IPS-18c (cell line): ENCODE results near the gene CAMTA1.

Experiments used
- H3K4me3 ChIP-seq: 2 replicates; pipeline ENCODE4 v1.7.0; 2013; ENCODE audit warnings: low read depth, mild to moderate bottlenecking, low read length, moderate library complexity; ENCODE audit not compliant: insufficient read depth
- H3K9me3 ChIP-seq: one replicate; pipeline ENCODE4 v1.6.1; 2013; ENCODE audit warnings: mild to moderate bottlenecking, low read length, moderate library complexity; ENCODE audit not compliant: control insufficient read depth, insufficient read depth

Gene CAMTA1

DNA sequence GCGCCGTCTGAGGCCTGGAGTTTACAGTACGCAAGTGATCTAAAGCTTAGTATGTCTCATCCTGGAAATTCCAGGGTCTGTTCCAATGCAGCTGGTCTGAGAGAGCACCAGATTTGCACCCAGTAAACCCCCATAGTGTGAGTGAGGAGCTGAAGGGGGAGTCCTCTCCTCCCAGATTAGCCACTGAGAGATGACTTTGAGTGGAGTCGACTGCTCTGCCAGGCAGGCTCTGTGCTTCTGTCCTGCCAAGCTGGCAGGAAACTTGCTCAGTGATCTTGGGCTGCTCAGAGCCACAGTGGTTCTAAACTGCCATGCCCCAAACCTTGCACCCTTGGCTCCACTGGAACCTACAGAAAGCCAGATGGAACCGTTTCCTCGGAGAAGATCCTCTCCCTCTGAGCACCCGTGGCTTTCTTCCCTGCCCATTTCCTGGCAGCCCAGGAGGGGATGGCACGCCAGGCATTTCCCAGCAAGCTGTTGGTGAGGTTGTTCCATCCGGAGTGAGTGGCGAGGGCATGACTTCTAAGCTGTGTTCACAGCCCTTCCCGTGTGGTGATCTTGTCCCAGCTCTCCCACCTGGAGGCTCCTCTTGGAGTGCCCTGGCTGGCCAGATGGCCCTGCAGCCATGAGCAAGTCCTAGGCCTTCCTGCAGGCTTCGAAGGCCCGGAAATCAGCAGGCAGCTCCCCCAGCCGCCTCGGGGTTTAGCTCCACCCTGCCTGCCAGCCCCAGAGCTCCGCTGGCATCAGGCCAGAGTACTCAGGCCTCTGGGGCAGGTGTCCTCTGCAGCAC, 859.9 kb downstream of the CAMTA1 start:
- Histone ChIP-seq H3K9me3 (peaks cover 2% of the 10 kb centered on the region), H3K4me3 (no peak overlapping the region)

DNA sequence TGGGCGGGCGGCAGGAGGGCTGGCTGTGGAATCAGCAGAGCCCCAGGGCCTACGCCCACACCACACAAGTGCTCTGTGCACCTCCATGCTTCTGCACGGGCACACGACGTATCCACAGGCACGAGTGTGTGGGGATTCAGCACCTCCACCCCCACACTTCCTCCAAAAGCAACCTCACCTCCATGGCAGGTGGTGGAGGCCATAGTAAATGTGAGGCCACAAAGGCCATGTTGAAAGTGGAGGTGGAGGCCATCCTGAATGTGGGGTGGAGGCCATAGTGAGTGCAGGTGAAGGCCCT, 860.4 kb downstream of the CAMTA1 start:
- peaks cover 2% of the 10 kb centered on the region for H3K9me3 ChIP-seq
- no peak overlapping the region for H3K4me3 ChIP-seq

DNA sequence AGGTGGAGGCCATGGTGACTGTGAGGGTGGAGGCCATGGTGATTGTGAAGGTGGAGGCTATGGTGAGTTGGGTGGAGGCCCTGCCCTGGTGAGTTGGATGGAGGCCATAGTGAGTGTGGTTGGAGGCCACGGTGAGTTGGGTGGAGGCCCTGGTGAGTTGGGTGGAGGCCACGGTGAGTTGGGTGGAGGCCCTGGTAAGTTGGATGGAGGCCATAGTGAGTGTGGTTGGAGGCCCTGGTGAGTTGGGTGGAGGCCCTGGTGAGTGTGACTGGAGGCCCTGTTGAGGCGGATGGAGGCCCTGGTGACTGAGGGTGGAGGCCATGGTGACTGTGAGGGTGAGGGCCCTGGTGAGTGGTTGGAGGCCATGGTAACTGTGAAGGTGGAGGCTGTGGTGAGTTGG, 860.9 kb downstream of the CAMTA1 start:
- Histone ChIP-seq H3K9me3 (peaks cover under 1% of the 10 kb centered on the region), H3K4me3 (no peak overlapping the region)

DNA sequence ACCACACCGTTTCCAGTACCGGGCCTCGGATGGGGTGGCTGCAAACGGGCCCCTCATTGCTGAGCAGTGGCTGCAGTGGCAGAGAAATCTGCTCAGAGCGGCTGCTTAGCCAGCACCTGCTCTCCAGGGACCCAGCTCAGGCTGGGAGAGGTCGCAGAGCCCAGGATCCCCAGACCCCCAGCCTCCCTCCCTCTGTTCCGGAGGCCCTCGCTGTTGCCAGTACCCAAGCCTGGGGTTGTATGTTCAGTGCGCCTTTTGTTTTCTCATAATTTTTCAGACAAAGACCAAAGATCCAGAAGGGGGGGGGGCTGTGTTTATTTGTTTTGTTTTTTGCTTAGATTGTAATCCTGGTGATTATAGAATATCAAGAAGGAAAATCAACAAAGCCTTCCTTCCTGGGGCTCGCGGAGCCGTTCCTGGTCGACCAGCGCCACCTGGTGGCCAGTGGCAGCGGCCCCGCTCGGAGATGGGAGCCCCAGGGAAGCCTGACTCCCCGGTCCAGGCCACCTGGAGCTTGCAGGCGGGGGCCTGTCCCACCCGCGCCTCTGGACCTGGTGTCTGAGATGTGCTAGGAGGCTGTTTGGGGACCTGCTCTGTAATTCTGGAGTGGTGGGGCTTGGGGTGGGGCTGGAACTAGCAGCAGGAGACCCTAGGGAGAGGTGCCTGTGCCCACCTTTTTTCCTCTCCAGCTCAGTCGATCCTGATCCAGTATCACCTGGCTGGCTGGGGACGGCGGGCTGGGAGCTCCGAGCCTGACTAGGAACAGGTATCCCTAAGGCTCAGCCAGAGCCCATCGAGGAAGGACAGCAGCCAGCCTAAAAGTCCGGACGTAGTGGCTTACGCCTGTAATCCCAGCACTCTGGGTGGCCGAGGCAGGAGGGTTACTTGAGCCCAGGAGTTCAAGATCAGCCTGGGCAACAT, 862.0 kb downstream of the CAMTA1 start:
- no peaks in the 10 kb centered on the region for H3K9me3 ChIP-seq
- H3K4me3 ChIP-seq = no peak overlapping the region

DNA sequence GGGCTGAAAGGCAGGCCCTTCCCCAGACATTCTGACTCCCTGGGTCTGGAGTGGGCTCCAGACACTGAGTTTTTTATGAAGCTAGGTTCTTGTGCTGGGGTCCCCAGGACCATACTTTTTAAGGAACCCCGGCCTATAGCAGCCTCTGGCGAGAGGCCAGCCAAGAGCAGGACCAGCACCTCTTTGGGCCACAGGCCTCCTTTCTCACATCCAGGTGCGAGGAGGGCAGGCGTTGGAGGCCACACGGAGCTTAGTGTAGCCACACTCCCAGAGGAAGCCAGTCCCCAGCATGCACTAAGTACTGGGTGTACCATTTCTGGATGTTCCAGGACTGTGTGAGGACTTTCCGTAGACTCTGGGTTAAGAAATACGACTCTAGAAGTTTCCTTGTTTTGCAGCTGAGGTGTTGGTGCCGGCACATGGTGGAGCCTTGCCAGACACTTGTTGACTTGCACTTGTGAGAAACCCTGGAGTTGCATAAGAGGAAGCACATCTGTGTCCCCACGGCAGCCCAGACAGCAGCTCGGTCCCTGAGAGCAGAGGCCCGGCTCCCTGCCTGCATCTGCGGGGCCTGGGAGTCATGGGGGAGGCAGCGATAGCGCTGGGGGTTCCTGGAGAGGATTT, 863.6 kb downstream of the CAMTA1 start:
- no peaks in the 10 kb centered on the region for H3K9me3 ChIP-seq

DNA sequence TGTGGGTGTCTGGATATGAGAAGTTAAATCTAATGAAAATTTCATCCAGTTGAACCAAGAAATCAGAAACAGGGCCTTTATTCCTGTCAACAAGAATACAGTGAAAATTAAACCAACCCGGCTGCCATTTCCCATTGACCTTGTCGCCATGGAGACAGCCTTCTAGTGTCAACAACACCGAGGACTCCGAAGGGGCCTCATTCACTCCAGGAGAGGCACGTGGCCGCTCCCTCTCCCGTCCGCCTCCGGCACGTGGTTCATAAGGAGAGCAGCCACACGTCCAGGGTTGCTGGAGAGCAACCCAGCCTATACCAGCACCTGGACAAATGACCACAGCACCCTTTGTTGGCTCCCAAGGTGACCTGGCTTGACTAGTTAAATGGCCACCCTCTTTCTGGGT, 865.5 kb downstream of the CAMTA1 start:
- H3K9me3 ChIP-seq = no peaks in the 10 kb centered on the region
- no peak overlapping the region for H3K4me3 ChIP-seq

More for the DNA sequence above, 863.6 kb downstream of the CAMTA1 start:
- H3K4me3 ChIP-seq = no peak overlapping the region

DNA sequence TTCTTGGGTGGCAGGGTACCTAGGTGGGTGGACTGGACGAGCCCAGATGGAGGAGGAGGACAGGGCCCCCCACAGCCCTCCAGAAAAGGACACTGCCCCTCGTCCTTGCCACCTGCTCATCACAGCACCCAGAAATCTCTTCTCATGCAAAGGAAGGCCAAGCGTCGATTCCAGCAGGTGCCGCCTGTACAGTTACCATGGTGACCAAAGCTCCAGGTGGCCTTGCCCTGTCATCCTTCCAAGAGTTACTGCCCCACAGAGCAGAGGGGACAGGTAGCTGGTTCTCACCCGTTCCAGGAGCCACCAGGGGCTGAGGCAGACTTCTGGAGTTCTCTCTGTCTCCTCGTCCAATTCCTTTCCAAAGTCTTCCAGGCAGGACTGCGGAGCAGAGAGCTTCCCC, 865.9 kb downstream of the CAMTA1 start:
- Histone ChIP-seq H3K4me3 (no peak overlapping the region), H3K9me3 (no peaks in the 10 kb centered on the region)

DNA sequence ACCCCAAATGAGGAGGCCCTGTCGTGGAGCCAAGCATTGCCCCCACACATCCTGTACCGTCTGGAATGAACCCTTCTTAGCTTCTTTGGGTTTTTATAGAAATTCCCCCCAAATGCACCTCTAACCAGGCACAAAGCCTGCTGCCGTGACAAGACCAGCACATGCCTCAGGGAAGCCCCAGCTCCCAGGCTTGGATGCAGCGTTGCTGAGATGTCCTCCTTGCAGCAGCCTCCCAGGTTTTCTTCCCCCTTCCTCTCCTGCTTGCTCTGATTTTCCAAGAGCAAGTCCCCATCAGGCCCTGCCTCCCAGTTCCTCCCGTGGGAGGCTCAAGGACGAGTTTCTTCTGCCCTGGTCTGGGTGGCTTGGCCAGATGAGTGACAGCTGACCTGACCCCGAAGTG, 866.8 kb downstream of the CAMTA1 start:
- H3K9me3 ChIP-seq = no peaks in the 10 kb centered on the region
- no peak overlapping the region for H3K4me3 ChIP-seq

DNA sequence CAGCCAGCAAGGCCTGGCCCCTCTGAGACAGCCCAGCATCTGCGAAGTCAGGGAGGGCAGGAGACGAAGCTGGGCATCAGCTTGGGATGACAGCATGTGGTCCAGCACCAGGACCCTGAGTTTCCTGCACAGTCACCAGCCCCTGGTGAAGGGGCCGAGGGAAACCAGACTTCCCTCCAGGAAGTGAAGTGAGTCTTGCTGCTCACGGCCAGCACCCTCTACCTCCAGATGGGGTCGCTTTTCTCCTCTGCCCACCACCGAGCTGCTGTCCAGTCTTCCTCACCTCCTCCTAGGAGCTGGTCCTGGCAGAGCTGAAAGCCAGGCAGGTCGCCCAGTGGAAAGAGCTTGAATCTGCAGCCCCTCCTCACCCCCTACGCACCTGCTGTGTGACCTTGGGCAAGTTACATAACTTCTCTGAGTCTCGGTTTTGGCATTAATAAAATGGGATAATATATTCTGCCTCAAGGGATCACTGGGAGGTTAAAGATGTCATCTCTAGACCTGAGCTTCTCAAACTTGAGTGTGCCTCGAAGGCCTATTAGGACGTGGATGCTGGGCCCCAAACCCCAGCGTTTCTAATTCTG, 867.4 kb downstream of the CAMTA1 start:
- no peaks in the 10 kb centered on the region for H3K9me3 ChIP-seq

DNA sequence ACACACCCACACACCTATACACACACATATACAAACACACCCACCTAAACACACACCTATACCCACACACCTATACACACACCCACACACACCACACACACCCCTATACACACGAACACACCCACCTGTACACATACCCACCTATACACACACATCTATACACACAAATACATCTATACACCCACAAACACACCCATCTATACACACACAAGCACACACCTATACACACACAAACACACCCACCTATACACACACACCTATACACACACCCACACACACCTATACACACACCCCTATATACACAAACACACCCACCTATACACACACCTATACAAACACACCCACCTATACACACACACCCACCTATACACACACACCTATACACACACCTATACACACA, 869.5 kb downstream of the CAMTA1 start:
- no peaks in the 10 kb centered on the region for H3K9me3 ChIP-seq
- H3K4me3 ChIP-seq = no peak overlapping the region

More for the DNA sequence above, 867.4 kb downstream of the CAMTA1 start:
- no peak overlapping the region for H3K4me3 ChIP-seq

DNA sequence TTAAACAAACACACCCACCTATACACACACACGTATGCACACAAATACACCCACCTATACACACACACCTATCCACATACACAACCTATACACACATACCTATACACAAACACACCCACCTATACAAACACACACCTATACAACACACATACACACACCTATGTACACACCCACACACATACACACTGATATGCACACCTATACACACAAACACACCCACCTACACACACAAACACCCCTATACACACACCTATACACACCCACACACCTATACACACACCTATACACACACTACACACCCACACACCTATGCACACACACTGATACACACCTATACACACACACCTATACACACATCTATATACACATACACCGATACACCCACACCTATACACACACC, 870.1 kb downstream of the CAMTA1 start:
- Histone ChIP-seq H3K9me3 (no peaks in the 10 kb centered on the region), H3K4me3 (no peak overlapping the region)

DNA sequence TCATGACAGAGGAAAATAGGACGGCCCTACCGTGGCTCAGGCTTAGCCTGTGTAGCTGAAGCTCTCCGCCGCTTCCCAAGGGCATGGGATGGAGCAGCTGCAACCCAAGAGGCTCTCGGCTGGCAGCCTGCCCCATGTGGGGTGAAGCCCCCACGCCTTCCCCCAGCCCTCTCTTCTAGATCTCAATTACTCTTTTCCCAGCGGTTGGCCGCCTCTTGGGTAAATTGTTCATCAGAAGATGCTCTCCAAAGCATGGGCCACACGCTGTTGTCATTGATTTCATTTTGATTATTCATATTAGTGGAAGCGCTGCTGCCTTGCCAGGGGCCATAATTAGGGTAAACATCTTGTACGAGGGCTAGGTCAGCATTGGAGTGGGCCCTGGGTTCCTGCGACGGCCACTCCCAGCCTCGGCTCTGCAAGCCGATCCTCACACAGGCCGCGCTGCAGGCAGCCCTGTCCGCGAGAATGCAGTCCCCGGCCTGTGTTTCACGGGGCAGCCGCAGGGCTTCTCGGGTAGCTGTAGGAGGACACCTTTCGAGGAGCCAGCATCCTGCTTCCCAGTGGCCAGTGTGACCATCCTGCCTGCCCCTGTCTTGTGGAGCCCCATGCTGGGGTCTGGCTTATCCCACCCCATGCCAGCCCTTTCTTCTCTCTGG, 871.4 kb downstream of the CAMTA1 start:
- Histone ChIP-seq H3K4me3 (no peak overlapping the region), H3K9me3 (no peaks in the 10 kb centered on the region)

DNA sequence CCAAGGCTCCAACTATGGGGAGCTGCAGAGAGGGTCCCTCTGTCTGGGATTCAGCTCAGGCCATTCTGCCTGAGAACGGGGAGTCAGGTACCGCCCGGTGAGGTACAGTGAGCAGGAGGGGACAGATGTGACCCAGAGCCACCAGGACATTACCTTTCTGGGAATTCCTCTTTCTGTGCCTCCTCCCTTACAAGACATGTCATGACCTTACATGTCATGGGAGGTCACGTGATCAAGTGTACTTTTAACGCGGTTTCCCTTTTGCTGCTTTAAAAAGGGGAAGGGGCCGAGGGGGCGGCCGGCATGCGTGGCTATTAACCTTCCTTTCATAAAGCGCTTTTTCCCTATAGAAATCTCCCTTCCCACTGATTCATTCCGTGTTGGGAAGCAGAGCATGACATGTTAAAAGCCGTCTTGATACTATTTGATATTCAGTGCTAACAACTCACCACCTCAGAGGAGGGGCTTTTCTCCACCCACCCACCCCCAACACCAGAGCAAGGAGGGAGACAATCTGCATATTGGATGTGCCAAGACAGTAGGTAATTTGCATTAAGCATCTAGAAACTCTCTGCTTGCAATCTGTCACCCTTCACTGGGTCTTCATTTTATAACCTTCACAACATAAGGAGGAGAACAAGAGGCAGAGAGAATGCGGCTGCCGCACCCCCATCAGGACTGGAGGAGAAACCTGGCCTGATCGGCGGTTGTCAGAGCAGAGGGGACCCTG, 872.2 kb downstream of the CAMTA1 start:
- H3K4me3 ChIP-seq = no peak overlapping the region

DNA sequence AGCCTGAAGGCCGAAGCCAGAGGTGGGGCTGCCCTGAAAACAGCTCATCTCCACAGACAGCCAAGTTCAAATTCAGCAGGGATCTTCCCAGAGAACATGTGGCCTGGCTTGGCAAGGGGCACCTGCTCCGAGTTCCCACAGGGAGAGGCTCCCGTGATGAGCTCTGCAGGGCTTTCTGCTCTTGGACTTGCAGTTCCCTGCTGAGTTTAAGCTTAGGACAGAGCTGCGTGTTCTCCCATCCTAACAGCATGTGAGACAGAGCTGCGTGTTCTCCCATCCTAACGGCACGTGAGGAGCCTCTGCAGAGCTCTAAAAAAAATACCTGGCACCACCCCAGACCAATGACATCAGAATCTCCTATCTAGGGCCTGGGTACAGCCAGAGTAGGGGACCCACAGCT, 872.8 kb downstream of the CAMTA1 start:
- no peak overlapping the region for H3K4me3 ChIP-seq
- H3K9me3 ChIP-seq = no peaks in the 10 kb centered on the region

More for the DNA sequence above, 872.2 kb downstream of the CAMTA1 start:
- H3K9me3 ChIP-seq = no peaks in the 10 kb centered on the region

DNA sequence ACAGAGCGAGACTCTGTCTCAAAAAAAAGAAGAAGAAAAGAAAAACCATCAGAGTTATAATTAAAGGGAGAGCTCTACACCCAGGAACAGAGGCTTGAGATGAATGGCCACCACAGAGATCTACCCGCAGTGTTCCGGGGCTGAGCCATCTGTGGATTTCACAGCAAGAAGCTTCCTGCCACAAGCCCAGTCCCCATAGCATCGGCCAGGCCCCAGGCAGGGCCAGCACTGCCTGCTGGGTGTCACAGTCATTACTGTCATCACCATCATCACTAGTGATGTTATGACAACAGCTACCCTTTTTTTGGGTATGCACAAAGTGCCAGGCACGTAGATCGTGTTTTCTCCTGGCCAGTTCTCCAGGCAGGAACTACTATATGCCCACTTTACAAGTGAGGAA, 874.3 kb downstream of the CAMTA1 start:
- Histone ChIP-seq H3K9me3 (no peaks in the 10 kb centered on the region), H3K4me3 (no peak overlapping the region)

DNA sequence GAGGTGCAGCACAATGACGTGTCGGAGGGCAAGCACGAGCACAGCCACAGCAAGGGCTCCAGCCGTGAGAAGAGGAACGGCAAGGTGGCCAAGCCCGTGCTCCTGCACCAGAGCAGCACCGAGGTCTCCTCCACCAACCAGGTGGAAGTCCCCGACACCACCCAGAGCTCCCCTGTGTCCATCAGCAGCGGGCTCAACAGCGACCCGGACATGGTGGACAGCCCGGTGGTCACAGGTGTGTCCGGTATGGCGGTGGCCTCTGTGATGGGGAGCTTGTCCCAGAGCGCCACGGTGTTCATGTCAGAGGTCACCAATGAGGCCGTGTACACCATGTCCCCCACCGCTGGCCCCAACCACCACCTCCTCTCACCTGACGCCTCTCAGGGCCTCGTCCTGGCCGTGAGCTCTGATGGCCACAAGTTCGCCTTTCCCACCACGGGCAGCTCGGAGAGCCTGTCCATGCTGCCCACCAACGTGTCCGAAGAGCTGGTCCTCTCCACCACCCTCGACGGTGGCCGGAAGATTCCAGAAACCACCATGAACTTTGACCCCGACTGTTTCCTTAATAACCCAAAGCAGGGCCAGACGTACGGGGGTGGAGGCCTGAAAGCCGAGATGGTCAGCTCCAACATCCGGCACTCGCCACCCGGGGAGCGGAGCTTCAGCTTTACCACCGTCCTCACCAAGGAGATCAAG, 878.3 kb downstream of the CAMTA1 start:
- no peaks in the 10 kb centered on the region for H3K9me3 ChIP-seq
- no peak overlapping the region for H3K4me3 ChIP-seq
